GM18873 (cell line): ENCODE measurements around the gene TMEM91.
"Not testable (repeated sequence)": the region's sequence is repeated elsewhere in the genome, so short reads cannot be mapped to it uniquely, and the experiment has no call there.

Source experiments
- ATAC-seq: cut with Tn5 transposase; IDR thresholded peaks from one replicate; pipeline ENCODE4 v1.9.1; 2021; ENCODE audit warnings: mild to moderate bottlenecking, moderate library complexity, moderate number of reproducible peaks; ENCODE audit not compliant: unreplicated experiment, low FRiP score

TMEM91 gene

DNA sequence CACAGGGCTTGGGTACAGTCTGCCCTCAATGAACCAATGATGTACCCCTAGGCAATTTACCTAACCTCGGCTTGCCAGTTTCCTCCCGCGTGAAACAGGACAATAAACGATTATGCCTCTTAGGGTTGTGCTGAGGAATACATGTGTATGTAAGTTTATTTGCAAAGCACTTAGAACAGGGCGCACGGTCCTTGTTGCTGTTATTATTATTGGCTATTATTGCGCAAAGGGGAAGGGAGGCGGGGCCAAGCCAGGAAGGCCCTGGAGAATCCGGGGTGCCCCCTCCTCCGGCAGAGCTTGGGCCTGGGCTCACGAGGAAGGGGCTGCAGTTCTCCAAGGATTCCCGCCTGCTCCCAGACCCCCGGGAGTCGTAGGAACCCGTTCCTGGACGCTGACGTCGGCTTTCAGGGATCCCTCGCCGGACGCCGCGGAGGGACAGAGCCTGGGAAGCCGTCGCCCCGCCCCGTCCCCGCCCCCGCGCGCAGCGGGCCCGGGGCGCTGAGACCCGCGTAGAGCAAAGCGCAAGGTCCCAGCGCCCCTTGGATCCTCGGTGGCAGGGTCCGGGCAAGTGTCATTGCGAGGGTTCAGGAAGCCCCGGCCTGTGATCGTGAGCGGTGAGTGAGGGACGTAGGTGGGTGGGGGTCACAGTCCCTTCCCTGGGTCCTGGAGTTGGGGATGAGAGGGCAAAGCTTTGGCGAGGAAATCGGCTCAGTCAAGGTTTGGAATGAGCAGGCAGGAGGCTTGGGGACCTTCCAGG lies at the start of gene TMEM91:
TSS of gene TMEM91 (plus strand) at position 293 of the 757 bp plus-strand sequence. CDS start 1,777 bp downstream, outside the sequence.
- no peak for ATAC-seq

DNA sequence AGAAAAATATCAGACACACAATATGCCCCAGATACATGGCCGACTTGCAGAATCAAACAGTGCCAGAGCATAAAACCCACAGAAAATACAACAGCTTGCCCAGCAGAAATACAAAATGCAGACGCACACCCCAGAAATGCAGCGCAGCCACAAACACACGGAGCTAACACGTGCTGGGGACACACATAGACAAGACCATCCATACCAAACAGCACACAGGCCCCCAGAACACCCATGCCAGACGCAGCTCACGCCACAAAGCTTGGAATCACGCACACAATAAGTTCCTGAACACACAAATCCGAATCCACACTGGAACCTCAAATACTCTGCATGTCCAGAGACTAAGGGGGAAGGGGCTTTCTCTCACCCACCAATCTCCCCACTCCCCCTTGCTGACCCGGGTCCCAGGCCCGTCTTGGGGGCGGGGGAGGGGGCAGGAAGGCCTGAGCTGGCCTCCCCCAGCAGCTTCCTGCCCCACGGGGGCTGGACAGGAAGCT lies 49.2 kb upstream of the TMEM91 start:
- no peak for ATAC-seq

DNA sequence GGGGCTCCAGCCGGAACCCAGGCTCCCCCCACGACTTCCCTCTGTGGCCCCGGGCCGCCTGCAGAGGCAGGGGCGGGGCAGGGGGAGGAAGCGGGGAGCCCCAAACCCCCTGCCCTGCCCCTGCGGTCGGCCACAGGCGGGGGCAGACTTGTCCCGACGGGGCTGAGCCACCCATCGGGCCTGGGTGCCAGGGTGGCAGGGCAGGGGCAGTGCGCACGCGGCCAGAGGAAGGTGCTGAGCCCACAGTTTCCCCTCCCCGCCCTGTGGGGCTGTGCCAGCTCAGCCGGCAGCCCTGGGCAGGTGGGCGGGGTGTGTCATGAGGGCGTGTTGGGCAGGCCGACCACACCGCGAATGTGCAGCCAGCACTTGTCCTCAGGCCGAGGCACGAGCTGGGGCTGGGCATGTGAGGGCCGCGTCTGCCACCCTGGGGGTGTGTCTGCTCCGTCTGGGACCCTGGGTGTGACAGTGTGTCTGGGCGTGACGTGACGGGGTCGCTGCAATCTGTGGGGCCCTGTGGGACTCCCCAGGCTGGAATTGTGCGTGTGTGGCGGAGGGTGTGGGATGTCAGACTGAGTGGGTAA lies 48.7 kb upstream of the TMEM91 start:
- peak; percentile 49 for ATAC-seq

DNA sequence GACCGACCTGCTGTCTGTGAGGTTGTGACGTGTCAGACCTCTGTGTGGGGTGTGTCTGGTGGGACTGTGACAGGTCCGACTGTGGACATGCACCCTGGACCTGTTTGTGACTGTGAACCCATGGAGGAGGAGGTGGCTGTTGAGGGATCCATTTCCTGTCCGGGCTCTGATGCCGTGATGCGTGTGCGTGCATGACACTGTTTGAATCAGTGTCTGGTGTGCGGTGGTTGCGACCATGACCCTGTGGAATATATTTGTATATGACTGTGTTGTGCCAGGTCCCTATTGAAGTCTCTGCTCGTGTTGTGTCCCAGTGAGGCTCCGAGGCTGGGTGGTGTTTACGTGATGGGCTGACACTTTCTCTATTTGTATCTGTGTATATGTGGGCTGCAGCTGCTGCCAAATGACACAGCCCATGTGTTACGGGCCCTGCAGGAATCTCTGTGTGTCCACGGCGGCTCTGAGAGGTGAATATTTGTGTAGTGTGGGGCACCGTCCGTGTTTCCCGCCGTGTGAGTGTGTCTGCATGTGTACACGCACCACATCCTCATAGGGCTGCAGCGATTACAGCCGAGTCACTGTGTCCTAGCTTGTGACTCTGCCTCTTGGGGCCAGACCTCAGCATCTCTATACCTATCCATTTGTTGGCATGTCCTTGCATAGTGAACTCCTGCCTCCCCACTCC lies 48.0 kb upstream of the TMEM91 start:
- ATAC-seq = peak; percentile 3

DNA sequence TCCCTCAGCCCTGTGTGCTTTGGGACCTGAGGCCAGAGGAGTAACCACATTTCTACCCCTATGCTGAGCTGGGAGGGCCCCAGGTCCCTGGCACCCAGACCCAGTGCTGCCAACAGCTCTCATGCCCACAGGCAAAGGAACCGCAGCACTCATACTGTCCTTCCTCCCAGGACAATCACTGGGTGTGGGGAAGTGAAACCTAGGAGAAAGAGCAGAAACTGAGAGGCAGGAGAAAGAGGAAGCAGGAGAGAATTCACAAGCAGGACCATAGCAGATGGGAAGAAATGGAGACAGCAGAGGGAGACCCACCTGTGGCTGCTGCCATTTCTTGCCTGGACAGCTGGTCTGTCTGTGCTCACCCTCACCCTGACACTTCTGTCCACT lies 47.5 kb upstream of the TMEM91 start:
- no peak for ATAC-seq

DNA sequence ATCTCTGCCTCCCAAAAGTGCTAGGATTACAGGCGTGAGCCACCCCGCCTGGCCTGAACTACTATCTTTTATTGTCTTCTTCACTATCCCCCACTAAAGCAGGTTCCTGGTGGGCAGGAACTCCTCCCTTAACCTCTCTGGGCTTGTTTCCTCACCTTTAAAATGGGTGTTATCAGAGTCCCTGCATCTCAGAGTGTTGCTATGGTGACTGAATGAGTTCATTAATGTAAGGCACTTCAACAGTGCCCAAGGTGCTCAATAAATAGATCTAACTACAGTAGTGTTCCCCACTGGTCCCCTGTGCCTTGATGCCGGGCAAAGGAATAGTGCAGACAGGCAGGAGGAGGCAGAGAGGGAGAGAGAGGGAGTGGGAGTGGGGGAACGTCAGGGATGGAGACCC lies 45.9 kb upstream of the TMEM91 start:
- no peak for ATAC-seq

DNA sequence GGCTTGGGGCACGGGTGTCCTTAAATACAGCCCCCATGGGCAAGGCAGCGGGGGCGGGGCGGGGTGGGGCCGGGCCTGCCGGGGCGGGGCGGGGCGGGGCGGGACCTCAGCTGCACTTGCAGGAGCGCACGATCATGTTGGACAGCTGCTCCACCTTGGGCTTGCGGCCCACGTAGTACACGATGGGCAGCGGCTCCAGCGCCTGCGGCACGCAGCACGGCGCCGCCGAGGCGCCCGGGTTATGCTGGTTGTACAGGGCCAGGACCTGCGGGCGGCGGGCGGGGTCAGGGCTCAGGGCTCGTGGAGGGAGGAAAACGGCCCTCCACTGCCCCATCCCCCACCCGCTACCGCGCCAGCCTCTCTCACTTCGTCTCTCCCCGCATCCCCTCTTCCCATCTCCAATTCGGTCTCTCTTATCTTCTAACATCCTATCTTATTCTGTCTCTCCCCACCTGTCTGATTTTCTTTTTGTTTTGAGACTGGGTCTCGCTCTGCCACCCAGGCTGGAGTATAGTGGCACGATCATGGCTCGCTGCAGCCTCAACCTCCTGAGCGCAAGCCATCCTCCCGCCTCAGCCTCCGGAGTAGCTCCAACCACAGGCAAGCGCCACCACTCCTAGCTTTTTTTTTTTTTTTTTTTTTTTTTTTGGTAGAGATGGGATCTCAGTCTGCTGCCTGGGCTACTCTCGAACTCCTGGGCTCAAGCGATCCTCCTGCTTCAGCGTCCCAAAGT lies 45.2 kb upstream of the TMEM91 start:
- ATAC-seq = no peak

DNA sequence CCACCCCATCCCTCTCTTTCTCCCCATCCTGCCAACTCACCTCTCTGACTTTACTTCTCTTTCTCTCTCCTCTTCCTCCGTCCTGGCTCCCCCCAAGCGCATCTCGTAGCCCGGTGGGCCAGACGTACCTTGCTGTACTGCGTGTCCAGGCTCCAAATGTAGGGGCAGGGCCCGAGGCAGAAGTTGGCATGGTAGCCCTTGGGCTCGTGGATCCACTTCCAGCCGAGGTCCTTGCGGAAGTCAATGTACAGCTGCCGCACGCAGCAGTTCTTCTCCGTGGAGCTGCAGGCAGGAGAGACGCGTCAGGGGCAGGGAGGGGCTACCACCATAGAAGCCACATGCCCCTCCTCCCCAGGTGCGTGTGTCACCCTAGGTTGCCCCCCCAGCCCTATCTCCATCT lies 44.3 kb upstream of the TMEM91 start:
- no peak for ATAC-seq

DNA sequence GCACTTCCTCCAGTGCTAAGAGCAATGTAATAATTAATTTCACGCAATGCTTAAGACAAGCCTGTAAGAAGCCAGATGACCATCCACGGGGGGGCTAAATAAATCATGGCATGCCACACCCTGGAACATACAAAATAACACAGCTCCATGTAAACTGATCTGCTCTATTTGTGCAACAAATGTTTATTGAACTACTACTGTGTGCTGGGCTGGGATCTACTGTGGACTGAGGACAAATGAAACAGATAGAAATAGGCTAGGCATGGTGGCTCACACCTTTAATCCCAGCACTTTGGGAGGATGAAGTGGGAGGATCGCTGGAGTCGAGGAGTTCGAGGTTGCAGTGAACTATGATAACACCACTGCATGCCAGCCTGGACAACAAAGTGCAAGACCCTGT lies 43.9 kb upstream of the TMEM91 start:
- no peak for ATAC-seq

DNA sequence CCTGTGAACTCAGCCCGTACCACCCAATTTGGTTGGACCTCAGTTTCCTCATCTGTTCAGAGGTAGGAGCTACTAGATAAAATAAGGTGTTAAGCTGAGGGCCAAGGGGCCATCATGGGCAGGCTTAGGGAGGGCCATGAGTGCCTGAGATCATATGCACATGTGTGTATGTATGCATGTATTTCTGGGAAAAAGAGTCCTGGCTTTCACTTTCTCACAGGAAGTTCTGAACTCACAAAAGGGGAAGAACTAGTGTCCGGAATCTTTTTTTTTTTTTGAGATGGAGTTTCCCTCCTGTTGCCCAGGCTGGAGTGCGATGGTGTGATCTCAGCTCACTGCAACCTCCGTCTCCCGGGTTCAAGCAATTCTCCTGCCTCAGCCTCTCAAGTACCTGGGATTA lies 41.5 kb upstream of the TMEM91 start:
- ATAC-seq = no peak

DNA sequence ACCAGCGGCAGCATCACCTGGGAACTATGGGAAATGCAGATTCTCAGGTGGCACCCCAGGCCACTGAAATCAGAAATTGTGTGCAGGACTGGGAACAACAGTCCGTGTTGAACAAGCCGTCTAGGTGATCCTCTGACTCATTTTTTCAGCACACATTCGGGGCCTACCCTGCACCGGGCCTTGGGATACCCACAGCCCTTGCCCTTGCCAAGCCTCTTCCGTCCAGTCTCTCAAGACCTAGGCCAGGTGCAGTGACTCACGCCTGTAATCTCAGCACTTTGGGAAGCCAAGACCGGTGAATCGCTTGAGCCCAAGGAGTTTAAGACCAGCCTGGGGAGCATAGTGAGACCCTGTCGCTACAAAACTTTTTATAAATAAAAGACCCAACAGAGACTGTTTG lies 40.9 kb upstream of the TMEM91 start:
- no peak for ATAC-seq

DNA sequence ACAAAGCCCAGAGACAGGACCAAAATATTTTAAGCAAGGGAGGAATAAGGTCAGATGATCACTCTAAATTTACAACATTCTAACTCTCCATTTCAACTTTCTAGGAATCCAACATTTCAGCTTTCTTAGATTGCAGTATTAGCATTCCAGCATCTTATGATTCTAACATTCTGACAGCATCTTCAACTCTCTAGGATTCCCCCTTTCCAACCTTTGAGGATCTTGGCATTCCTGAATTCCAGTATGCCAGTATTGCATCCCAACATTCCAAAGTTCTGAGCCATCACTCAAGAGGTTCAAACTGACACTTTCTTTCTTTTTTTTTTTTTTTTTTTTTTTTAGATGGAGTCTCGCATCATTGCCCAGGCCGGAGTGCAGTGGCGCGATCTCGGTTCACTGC lies 36.4 kb upstream of the TMEM91 start:
- ATAC-seq = no peak

DNA sequence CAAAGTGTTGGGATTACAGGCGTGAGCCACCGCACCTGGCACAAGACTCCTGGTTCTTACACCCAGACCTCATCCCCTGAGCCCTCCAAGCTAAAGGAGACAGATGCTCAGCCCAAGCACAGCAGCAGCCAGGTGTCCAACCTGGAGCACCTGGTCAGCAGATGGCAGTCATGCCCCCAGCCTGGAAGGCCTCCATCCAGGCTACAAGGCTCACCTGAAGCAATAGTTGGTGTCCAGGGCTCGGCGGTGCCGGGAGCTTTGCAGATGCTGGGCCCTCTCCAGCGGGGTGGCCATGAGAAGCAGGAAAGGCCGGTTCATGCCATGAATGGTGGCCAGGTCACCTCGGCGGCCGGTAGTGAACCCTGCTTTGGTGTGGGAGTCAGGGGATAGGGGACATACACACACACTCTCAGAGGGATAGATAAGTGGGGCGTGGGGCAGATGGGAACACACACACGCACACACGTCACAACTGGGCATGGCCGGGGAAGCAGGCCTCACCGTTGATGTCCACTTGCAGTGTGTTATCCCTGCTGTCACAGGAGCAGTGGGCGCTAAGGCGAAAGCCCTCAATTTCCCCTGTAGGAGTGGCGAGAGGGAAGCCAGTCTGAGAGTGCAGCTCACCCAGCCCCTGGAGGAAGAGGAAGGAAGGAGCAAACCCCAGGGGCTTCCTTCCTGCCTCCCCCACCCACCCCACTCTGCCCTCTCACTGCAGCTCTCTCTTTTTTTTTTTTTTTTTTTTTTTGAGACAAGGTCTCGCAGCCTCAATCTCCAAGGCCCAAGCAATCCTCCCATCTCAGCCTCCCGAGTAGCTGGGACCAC lies 34.5 kb upstream of the TMEM91 start:
- ATAC-seq = no peak

DNA sequence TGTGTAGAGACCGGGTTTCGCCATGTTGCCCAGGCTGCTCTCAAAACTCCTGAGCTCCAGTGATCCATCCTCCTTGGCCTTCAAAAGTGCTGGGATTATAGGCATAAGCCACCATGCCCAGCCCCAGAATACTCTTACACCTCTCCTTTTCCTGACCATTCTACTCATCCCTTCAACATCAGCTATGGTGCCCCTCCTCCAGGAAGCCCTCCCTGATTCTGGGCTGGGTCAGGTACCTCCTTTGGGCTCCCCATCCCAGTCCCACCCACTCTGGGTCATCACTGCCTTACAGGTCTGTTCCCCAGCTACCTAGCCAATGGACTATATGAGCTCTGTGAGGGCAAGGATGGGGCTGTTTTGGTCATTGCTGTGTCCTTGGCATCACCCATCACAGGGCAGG lies 32.2 kb upstream of the TMEM91 start:
- no peak for ATAC-seq

DNA sequence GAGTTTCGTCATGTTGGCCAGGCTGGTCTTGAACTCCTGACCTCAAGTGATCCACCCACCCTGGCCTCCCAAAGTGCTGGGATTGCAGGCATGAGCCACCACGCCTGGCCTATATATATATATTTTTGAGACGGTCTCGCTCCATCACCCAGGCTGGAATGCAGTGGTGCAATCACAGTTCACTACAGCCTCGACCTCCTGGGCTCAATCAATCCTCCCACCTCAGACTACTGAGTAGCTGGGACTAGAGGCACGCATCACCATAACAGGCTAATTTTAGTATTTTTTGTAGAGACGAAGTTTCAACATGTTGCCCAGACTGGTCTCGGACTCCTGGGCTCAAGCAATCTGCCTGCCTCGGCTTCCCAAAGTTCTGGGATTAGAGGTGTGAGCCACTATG lies 29.4 kb upstream of the TMEM91 start:
- not testable (repeated sequence) for ATAC-seq

DNA sequence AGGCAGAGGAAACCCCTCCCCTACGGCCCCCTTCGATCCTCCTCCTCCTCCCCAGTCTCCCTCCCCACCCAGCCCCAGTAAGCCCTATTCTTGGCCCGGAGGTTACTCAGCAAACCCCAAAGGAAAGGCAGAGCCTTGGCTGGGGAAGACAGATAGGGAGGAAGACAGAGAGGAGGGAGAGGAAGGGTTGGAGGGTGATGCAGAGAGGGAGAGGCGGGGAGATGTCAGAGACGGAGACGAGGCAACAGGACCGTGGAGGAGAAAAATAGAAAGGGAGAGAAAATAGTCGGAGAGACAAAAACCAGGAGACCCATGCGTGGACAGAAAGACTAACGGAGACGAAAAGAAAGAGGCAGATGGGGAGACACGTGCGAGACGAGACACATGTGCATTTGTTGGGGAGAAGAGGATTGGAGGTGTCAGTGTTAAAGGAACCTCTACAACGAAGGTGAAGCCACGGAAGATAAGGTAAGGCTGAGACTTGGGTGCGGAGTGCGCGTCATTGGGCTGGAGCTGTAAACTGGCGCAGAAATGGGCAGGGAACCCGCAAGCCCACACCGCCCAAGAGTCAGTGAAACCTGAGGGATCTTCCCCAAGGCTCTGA lies 25.5 kb upstream of the TMEM91 start:
- ATAC-seq = no peak

DNA sequence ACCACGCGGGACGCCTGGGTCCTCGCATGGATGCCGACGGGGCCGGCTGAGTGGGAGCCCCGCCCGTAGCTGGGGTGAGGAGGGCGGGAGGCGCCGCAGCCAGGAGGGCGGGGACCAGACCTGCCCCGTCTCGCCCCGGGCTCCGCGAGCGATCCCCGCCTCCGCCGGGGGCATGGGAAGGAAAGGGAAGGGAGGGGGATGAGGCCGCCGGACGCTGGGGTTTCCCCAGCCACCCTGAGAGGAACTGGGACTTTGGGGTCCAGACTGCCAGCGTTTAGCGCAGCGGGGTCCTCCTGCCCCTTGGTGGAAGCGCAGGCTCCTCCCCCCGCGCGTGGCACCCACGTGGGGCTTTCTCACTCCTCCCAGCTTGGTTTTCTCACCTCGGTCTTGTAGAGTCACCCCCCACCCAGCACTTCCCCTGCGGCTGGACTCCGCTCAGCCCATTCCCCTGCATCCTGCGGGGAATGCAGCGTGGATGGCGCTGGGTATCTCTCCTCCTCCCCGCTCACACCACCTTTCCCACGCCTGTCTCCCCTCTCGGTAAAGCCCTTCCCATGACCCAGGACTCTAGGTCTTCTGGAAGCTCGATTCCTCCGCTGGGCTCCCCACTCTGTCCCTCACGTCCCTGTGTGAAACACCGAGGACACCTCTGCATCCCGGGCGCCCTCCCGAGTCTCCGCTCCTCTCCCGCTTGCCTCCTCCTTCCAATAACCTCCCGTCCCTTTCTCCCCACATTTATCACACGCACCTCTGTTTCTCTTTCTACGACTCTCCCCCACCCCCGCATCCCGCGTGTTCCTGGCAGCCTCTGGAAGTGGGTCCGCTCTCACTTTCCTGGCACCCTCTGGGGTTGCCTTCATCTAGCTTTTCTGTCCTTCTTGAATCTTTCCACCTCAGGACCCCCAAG lies 24.7 kb upstream of the TMEM91 start:
- no peak for ATAC-seq

DNA sequence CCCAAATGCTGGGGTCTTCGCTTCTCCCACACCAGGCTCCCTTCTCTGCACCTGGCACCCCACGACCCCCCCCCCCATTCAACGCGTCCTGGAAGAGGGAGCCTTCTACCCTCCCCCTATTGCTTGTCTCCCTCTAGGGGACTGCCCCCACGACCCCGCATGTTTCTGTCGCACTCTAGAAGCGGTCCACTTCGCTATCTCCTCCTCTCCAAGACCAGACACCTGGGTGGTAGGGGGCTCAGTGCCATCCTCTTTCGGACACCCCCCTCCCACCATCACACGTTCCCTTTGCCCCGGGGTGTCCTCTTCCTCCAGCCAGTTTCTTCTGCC lies 24.1 kb upstream of the TMEM91 start:
- no peak for ATAC-seq
